ENCODE measurements around the gene CCSER1.

GRCh38 chr4:90280954-90281353, 153.8 kb downstream of the CCSER1 start:
- no peak for TF ChIP-seq CTCF (conservative IDR thresholded peaks at IDR 0.05 in 1 of 2, IDR thresholded peaks at IDR 0.05 in 1 of 2; ENCODE audit: extremely low read depth in 1 of 2, insufficient read depth in 1 of 2, low read depth in 1 of 2, low read length in 2 of 2)
- TF ChIP-seq EZH2 (IDR thresholded peaks at IDR 0.05; ENCODE audit: borderline replicate concordance, low read length), result no peak

Data from mammary epithelial cell (primary cell).